Small intestine (tissue), 7 donors: ENCODE data around the gene TAS2R39. TPM values are rescaled to one million over a fixed set of nuclear protein-coding genes. Genes with fewer than 3 reads are reported as not detected.
"Not testable (repeated sequence)": the region's sequence is repeated elsewhere in the genome, so short reads cannot be mapped to it uniquely, and the experiment has no call there.

Experiments
- DNase-seq, 2 donors: peaks; one replicate each; pipeline versions ENCODE4 v3.0.0 to v3.0.0-alpha.2; 2013
- FAIRE-seq: peaks from 2 replicates; lab custom pipeline; 2012; peaks lifted over from hg19 to GRCh38; lab: Jason Lieb, UNC
- H3K27ac ChIP-seq, 3 donors: one replicate each; pipeline ENCODE4 v1.5.1; 2013; ENCODE audit warnings: low read length in 2 of 3, mild to moderate bottlenecking in 2 of 3, control low read depth in 1 of 3, inconsistent platforms in 1 of 3, low read depth in 1 of 3, moderate library complexity in 1 of 3
- H3K27me3 ChIP-seq, 3 donors: one replicate each; pipeline ENCODE4 v1.6.1; 2013; ENCODE audit warnings: low read length in 3 of 3, inconsistent platforms in 1 of 3; ENCODE audit not compliant: control insufficient read depth in 3 of 3, insufficient read depth in 3 of 3
- H3K36me3 ChIP-seq, 3 donors: one replicate each; pipeline ENCODE4 v1.6.1; 2013; ENCODE audit warnings: low read length in 3 of 3, inconsistent platforms in 1 of 3, low read depth in 1 of 3, mild to moderate bottlenecking in 1 of 3, moderate library complexity in 1 of 3; ENCODE audit not compliant: control insufficient read depth in 3 of 3, insufficient read depth in 2 of 3
- H3K4me1 ChIP-seq, 3 donors: one replicate each; pipeline ENCODE4 v1.6.1; 2013; ENCODE audit warnings: low read length in 2 of 3, inconsistent platforms in 1 of 3, low read depth in 1 of 3, mild to moderate bottlenecking in 1 of 3, moderate library complexity in 1 of 3; ENCODE audit not compliant: control insufficient read depth in 3 of 3, insufficient read depth in 2 of 3
- H3K4me3 ChIP-seq, 3 donors: one replicate each; pipeline ENCODE4 v1.5.1; 2013; ENCODE audit warnings: low read length in 3 of 3, control low read depth in 1 of 3, inconsistent platforms in 1 of 3, low read depth in 1 of 3, mild to moderate bottlenecking in 1 of 3, moderate library complexity in 1 of 3
- H3K9me3 ChIP-seq, 2 donors: one replicate each; pipeline ENCODE4 v1.6.1; 2013; ENCODE audit warnings: low read depth in 1 of 2, low read length in 1 of 2; ENCODE audit not compliant: control insufficient read depth in 2 of 2, insufficient read depth in 1 of 2
- WGBS, 3 donors: extraction: QIAGEN DNeasy Blood & Tissue Kit; methylation state at CpG; one replicate each; pipeline ENCODE4 v1.1.7; 2013; 5-methylcytosine and 5-hydroxymethylcytosine counted together
- polyA plus RNA-seq, 4 donors: library from polyadenylated mRNA; stranded (reverse) in 3 of 4; unstranded in 1 of 4; fragments of 200-250 nt in 3 of 4; fragments of 120-200 nt in 1 of 4; gene quantifications; one replicate each; pipeline versions ENCODE4 v1.2.1 to v1.2.3, GENCODE V29; 2013
- donor health status: healthy with polysubstance abuse.
- donor health status: control.
- donor health status: control.
- donor health status: Bipolar disorder and iron deficiency.
- donor health status: healthy.

Gene TAS2R39
- polyA plus RNA-seq, 4 donors = not detected

GRCh38 chr7:143177374-143178119, 5.7 kb upstream of the TAS2R39 start:
- no peaks in the 10 kb centered on the region for H3K36me3 ChIP-seq
- DNase-seq = no peak
- 87 to 89% (median 88%) methylated on average over 2 of the region's 2 CpGs for WGBS, 3 donors
- no peaks in the 10 kb centered on the region for H3K4me1 ChIP-seq
- H3K4me3 ChIP-seq = no peak overlapping the region
- no peaks in the 10 kb centered on the region for H3K27me3 ChIP-seq
- no peak for FAIRE-seq
- H3K27ac ChIP-seq = no peak overlapping the region
- peaks cover 0 to 7% of the 10 kb centered on the region in 2 donors for H3K9me3 ChIP-seq

- H3K27me3 ChIP-seq, H3K27ac ChIP-seq, H3K4me1 ChIP-seq, H3K36me3 ChIP-seq, FAIRE-seq, H3K9me3 ChIP-seq, DNase-seq, H3K4me3 ChIP-seq: not testable (repeated sequence)
- 85 to 96% (median 90%) methylated on average over 4 of the region's 4 CpGs for WGBS, 3 donors
These were observed 2.4 kb upstream of the TAS2R39 start for GRCh38 chr7:143180771-143181170.

- Histone ChIP-seq H3K36me3 (no peaks in the 10 kb centered on the region), H3K27me3 (peaks cover 0 to 3% (median 0%) of the 10 kb centered on the region in 3 donors), H3K9me3 (peaks cover 0 to 7% of the 10 kb centered on the region in 2 donors), H3K4me1 (no peaks in the 10 kb centered on the region), H3K27ac (no peak overlapping the region), H3K4me3 (no peak overlapping the region)
- DNase-seq (no peak), FAIRE-seq (no peak)
- 82 to 86% (median 82%) methylated on average over 2 of the region's 2 CpGs for WGBS, 3 donors
These were observed 1.9 kb upstream of the TAS2R39 start for GRCh38 chr7:143181349-143181748.

GRCh38 chr7:143185551-143185950, 2.3 kb downstream of the TAS2R39 start:
- Histone ChIP-seq H3K27ac (no peak overlapping the region), H3K36me3 (no peaks in the 10 kb centered on the region), H3K27me3 (peaks cover 0 to 3% (median 0%) of the 10 kb centered on the region in 3 donors), H3K4me3 (no peak overlapping the region), H3K4me1 (no peaks in the 10 kb centered on the region), H3K9me3 (no peaks in the 10 kb centered on the region)
- DNase-seq = no peak
- FAIRE-seq = no peak
- WGBS, 3 donors = 74 to 84% (median 81%) methylated on average over 1 of the region's 1 CpG

- no peak overlapping the region for H3K27ac ChIP-seq
- H3K4me1 ChIP-seq = no peaks in the 10 kb centered on the region
- no peaks in the 10 kb centered on the region for H3K36me3 ChIP-seq
- WGBS, 3 donors = 69 to 74% (median 71%) methylated on average over 6 of the region's 6 CpGs
- no peaks in the 10 kb centered on the region for H3K9me3 ChIP-seq
- peaks cover 0 to 3% (median 0%) of the 10 kb centered on the region in 3 donors for H3K27me3 ChIP-seq
- H3K4me3 ChIP-seq = no peak overlapping the region
- no peak for DNase-seq
- no peak for FAIRE-seq
These were observed 5.8 kb downstream of the TAS2R39 start for GRCh38 chr7:143188994-143189393.

GRCh38 chr7:143193880-143194279, 10.7 kb downstream of the TAS2R39 start:
- WGBS, 3 donors = 72 to 87% (median 83%) methylated on average over 2 of the region's 2 CpGs

GRCh38 chr7:143199040-143199439, 15.8 kb downstream of the TAS2R39 start:
- FAIRE-seq = no peak
- Histone ChIP-seq H3K4me1 (no peaks in the 10 kb centered on the region), H3K27me3 (peaks cover 0 to 2% (median 0%) of the 10 kb centered on the region in 3 donors), H3K36me3 (no peaks in the 10 kb centered on the region), H3K27ac (no peak overlapping the region), H3K4me3 (no peak overlapping the region), H3K9me3 (no peaks in the 10 kb centered on the region)
- no peak for DNase-seq
- 67 to 77% (median 74%) methylated on average over 4 of the region's 4 CpGs for WGBS, 3 donors

More at GRCh38 chr7:143193880-143194279, 10.7 kb downstream of the TAS2R39 start:
- Histone ChIP-seq H3K27me3 (no peaks in the 10 kb centered on the region), H3K36me3 (no peaks in the 10 kb centered on the region), H3K4me3 (no peak overlapping the region), H3K4me1 (no peaks in the 10 kb centered on the region), H3K27ac (no peak overlapping the region), H3K9me3 (no peaks in the 10 kb centered on the region)
- DNase-seq (no peak), FAIRE-seq (no peak)

GRCh38 chr7:143202161-143202560, 18.9 kb downstream of the TAS2R39 start:
- Histone ChIP-seq H3K27ac (no peak overlapping the region), H3K4me1 (no peaks in the 10 kb centered on the region), H3K27me3 (peaks cover 0 to 2% (median 0%) of the 10 kb centered on the region in 3 donors), H3K4me3 (no peak overlapping the region), H3K9me3 (no peaks in the 10 kb centered on the region), H3K36me3 (no peaks in the 10 kb centered on the region)
- no peak for DNase-seq
- FAIRE-seq = no peak
- WGBS, 3 donors = 85 to 93% (median 92%) methylated on average over 2 of the region's 2 CpGs
